HL-60 (cell line): Measurements from ENCODE around the gene KLHL26.

Experiments
- DNase-seq, 2 experiments: peaks; one replicate each; pipeline ENCODE4 v3.0.0-alpha.2; 2010 to 2020; ENCODE audit warnings: low read depth in 1 of 2, low spot score in 1 of 2
- H3K27ac ChIP-seq: fragments of 250-450 bp; sonication (Bioruptor Pico); replicated peaks from 2 replicates; pipeline ENCODE4 v1.5.1; 2020; ENCODE audit warnings: mild to moderate bottlenecking, moderate library complexity
- H3K27me3 ChIP-seq: fragments of 250-450 bp; sonication (Bioruptor Pico); 2 replicates; pipeline ENCODE4 v1.5.1; 2021; ENCODE audit warnings: mild to moderate bottlenecking, moderate library complexity; ENCODE audit not compliant: insufficient read depth, poor library complexity, severe bottlenecking
- H3K4me3 ChIP-seq: replicated peaks from 2 replicates; pipeline ENCODE4 v1.5.1; 2011; ENCODE audit warnings: mild to moderate bottlenecking, control low read depth, low read length; ENCODE audit not compliant: insufficient read depth
- CTCF ChIP-seq: IDR thresholded peaks from one replicate; pipeline ENCODE4 v1.5.1; 2011; ENCODE audit warnings: low read length, control low read depth, inconsistent platforms; ENCODE audit not compliant: insufficient read depth
- GABPA ChIP-seq: IDR thresholded peaks from 2 replicates; pipeline ENCODE4 v1.6.1; 2012; ENCODE audit warnings: low read depth
- POLR2AphosphoS5 ChIP-seq: IDR thresholded peaks from 2 replicates; pipeline ENCODE4 v1.6.1; 2012; ENCODE audit warnings: low read depth
- SPI1 ChIP-seq: IDR thresholded peaks from 2 replicates; pipeline ENCODE4 v1.6.1; 2012; ENCODE audit warnings: low read depth, mild to moderate bottlenecking, borderline replicate concordance
- TF ChIP-seq, protein P1 (sequence below): IDR thresholded peaks from 2 replicates; pipeline ENCODE4 v1.6.1; 2012; ENCODE audit warnings: low read depth; ENCODE audit not compliant: insufficient replicate concordance

Gene KLHL26

GRCh38 chr19:18588611-18589379 lies 48.0 kb upstream of the KLHL26 start, which contains the start of gene REX1BD:
TSS of gene REX1BD (plus strand) at chr19:18588798. CDS start at chr19:18588802, 4 bp downstream.
- TF ChIP-seq CTCF (peak; percentile 53), SPI1 (peak; percentile 33; the same call in 1 of the 2 replicates), GABPA (peak; percentile 51; the same call in 1 of the 2 replicates), POLR2AphosphoS5 (peak; percentile 85)
- TF ChIP-seq, protein P1, sequence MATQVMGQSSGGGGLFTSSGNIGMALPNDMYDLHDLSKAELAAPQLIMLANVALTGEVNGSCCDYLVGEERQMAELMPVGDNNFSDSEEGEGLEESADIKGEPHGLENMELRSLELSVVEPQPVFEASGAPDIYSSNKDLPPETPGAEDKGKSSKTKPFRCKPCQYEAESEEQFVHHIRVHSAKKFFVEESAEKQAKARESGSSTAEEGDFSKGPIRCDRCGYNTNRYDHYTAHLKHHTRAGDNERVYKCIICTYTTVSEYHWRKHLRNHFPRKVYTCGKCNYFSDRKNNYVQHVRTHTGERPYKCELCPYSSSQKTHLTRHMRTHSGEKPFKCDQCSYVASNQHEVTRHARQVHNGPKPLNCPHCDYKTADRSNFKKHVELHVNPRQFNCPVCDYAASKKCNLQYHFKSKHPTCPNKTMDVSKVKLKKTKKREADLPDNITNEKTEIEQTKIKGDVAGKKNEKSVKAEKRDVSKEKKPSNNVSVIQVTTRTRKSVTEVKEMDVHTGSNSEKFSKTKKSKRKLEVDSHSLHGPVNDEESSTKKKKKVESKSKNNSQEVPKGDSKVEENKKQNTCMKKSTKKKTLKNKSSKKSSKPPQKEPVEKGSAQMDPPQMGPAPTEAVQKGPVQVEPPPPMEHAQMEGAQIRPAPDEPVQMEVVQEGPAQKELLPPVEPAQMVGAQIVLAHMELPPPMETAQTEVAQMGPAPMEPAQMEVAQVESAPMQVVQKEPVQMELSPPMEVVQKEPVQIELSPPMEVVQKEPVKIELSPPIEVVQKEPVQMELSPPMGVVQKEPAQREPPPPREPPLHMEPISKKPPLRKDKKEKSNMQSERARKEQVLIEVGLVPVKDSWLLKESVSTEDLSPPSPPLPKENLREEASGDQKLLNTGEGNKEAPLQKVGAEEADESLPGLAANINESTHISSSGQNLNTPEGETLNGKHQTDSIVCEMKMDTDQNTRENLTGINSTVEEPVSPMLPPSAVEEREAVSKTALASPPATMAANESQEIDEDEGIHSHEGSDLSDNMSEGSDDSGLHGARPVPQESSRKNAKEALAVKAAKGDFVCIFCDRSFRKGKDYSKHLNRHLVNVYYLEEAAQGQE, result peak; percentile 29
- peak within 1 kb of the TSS; percentile 82 for H3K27ac ChIP-seq
- H3K4me3 ChIP-seq, result peak within 1 kb of the TSS; percentile 73
- peak; percentile 91 to 92 for DNase-seq
- no peaks in the 10 kb centered on the region for H3K27me3 ChIP-seq

DNA sequence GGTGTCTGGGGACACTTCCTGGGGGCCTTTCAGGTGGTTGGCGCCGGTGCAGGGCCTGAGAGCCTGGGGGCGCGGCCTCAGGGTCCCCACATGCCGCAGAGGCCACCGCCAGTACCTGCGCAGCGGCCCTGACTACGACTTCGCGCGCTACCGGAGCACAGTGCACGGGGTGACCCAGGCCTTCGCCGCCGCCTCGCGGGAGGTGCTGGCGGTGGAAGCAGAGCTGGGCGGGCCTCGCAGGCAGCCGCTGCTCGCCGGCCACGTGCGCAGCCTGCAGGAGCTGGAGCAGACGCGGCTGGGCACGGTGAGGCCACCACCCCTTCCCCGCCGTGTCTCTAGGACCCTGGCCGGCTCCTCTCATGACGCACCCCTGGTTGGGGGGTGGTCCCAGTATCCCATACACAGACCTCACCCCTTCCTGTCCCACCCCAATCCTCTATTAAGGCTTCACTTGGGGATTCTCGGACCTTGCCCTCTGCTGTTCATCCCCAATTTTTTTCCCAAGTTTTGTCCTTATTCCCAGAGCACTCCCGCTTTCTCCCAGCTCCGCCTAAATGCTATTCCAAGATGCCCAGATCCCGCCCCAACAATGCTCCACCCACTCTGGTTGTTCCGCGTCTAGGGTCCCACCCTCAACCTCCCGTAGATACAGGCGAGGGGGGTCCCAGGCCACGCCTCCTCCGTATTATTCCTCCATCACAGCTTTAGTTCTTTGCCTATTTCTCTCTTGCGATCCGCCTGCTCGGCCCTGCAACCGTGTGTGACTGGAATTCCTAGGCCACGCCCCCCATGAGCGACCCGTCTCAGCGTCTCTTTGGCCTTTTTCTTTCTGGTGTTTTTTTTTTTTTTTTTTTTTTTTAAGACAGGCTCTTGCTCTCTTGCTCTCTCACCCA lies 47.2 kb upstream of the KLHL26 start:
- TF ChIP-seq SPI1 (no peak), CTCF (no peak), GABPA (no peak), POLR2AphosphoS5 (no peak)
- TF ChIP-seq, protein P1, result no peak
- peak in 1 of 2 experiments; percentile 74 for DNase-seq
- H3K27ac ChIP-seq, result peak overlapping the region; percentile 82
- peak overlapping the region; percentile 73 for H3K4me3 ChIP-seq
- peaks cover under 1% of the 10 kb centered on the region for H3K27me3 ChIP-seq

DNA sequence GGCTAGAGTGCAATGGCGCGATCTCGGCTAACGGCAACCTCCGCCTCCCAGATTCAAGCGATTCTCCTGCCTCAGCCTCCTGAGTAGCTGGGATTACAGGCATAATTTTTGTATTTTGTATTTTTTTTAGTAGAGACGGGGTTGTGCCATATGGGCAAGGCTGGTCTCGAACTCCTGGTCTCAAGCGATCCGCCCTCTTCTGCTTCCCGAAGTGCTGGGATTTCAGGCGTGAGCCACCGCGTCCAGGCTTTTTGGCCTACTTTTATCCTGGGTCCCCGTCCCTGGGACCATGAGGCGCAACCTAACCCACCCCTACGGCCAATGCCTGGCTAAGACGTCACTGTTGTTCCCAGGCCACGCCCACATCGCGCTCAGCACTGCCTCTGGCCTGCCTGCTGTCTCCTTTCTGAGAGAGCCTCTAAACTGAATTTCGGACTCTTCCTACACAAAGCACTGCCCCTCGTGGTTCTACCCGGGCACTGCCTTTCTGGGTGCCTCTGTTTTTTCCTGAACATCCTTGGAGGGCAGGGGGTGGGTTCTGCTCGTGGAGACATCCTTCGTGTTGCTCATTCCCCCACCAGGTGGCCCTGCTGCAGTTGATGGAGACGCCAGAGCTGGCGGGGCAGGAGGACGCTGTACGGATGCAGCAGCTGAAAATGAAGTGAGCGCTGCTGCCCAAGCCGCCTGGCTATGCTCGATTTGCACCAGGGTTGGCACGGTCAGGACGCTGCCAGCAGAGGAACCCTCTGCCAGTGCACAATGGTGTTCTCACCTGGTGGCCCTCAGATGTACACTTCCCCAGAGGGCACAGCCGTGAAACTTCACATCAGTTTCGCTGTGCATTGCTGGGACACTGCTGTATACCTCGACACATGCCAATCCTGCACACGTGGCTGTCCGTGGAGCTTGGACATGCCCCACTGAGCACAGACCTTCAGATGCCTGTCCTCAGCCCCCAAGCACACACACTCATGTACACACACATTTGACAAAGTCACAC lies 46.3 kb upstream of the KLHL26 start:
- Histone ChIP-seq H3K4me3 (no peak overlapping the region), H3K27ac (no peak overlapping the region), H3K27me3 (peaks cover 3% of the 10 kb centered on the region)
- no peak for TF ChIP-seq SPI1
- TF ChIP-seq CTCF, result no peak
- no peak for TF ChIP-seq POLR2AphosphoS5
- TF ChIP-seq GABPA, result no peak
- TF ChIP-seq, protein P1, result no peak
- no peak for DNase-seq
